Measurements from ENCODE around the gene COA1.

DNA sequence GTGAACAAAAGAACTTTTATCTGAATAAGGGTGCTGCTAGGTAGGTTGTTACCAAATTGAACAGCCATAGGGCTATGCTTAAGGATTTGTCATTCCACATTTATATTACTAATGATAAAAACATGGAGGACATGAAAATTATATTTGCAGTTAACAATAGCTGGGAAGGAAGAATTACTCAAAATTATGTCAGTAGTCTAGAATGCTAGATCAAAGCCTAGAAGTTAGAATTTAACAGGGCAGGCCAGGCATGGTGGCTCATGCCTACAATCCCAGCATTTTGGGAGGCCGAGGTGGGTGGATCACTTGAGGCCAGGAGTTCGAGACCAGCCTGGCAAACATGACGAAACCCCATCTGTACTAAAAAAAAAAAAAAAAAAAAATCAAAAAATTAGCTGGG, 137.0 kb downstream of the COA1 start:
- TF ChIP-seq EZH2 (optimal IDR thresholded peaks at IDR 0.05; ENCODE audit: low read depth, low read length), result no peak
- TF ChIP-seq, protein P1, sequence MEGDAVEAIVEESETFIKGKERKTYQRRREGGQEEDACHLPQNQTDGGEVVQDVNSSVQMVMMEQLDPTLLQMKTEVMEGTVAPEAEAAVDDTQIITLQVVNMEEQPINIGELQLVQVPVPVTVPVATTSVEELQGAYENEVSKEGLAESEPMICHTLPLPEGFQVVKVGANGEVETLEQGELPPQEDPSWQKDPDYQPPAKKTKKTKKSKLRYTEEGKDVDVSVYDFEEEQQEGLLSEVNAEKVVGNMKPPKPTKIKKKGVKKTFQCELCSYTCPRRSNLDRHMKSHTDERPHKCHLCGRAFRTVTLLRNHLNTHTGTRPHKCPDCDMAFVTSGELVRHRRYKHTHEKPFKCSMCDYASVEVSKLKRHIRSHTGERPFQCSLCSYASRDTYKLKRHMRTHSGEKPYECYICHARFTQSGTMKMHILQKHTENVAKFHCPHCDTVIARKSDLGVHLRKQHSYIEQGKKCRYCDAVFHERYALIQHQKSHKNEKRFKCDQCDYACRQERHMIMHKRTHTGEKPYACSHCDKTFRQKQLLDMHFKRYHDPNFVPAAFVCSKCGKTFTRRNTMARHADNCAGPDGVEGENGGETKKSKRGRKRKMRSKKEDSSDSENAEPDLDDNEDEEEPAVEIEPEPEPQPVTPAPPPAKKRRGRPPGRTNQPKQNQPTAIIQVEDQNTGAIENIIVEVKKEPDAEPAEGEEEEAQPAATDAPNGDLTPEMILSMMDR (IDR thresholded peaks at IDR 0.05; ENCODE audit: low read length), result no peak
- TF ChIP-seq EZH2phosphoT487 (IDR thresholded peaks at IDR 0.05; ENCODE audit: low read length), result no peak
